ENCODE data around the gene IGF1R.

DNA sequence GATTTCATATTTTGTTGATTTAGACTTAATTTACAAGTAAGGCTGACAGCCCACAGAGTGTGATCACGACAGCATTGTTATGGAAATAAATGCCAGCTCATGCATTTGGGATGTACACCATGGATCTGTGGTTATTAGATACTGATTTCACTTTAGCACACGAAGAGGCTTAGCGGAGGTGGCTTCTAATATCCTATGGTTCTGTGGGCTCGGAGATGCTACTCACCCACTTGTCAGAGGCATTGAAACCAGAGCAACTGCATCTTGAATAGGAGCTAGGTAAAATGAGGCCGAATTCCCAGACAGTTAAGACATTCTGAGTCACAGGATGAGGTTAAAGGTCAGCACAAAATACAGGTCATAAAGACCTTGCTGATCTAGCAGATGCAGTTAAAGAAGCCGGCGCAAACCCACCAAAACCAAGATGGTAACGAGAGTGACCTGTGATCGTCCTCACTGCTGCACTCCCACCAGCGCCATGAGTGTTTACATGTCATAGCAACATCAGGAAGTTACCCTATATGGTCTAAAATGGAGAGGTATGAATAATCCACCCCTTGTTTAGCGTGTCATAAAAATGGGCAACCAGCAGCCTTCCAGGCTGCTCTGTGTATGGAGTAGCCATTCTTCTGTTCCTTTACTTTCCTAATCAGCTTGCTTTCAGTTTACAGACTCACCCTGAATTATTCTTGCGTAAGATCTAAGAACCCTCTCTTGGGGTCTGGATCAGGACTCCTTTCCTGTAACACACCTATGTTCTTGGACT is 241.8 kb downstream of the IGF1R start:
- TF ChIP-seq, protein P1, sequence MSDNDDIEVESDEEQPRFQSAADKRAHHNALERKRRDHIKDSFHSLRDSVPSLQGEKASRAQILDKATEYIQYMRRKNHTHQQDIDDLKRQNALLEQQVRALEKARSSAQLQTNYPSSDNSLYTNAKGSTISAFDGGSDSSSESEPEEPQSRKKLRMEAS (IDR thresholded peaks at IDR 0.05) = no peak
- no peak for TF ChIP-seq POLR2A (IDR thresholded peaks at IDR 0.05; ENCODE audit: borderline replicate concordance, extremely low read depth, insufficient read depth, insufficient read length)
- TF ChIP-seq, protein P2, sequence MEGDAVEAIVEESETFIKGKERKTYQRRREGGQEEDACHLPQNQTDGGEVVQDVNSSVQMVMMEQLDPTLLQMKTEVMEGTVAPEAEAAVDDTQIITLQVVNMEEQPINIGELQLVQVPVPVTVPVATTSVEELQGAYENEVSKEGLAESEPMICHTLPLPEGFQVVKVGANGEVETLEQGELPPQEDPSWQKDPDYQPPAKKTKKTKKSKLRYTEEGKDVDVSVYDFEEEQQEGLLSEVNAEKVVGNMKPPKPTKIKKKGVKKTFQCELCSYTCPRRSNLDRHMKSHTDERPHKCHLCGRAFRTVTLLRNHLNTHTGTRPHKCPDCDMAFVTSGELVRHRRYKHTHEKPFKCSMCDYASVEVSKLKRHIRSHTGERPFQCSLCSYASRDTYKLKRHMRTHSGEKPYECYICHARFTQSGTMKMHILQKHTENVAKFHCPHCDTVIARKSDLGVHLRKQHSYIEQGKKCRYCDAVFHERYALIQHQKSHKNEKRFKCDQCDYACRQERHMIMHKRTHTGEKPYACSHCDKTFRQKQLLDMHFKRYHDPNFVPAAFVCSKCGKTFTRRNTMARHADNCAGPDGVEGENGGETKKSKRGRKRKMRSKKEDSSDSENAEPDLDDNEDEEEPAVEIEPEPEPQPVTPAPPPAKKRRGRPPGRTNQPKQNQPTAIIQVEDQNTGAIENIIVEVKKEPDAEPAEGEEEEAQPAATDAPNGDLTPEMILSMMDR (IDR thresholded peaks at IDR 0.05 in 2 of 3, conservative IDR thresholded peaks at IDR 0.05 in 1 of 3; ENCODE audit: borderline replicate concordance in 1 of 3, insufficient read depth in 1 of 3, low read depth in 2 of 3, low read length in 2 of 3) = no peak
- TF ChIP-seq POLR2AphosphoS5 (IDR thresholded peaks at IDR 0.05; ENCODE audit: low read depth, low read length) = no peak
- no peak for TF ChIP-seq EGR1 (IDR thresholded peaks at IDR 0.05; ENCODE audit: low read depth)
